Measurements from ENCODE around the gene DSCAM. TPM values are rescaled to one million over a fixed set of nuclear protein-coding genes. Genes with fewer than 3 reads are reported as not detected.

DSCAM gene
- total and polyA plus RNA-seq, 2 donors (not counting 1 experiment from before 2014, with no cell fraction given) = not detected

DNA sequence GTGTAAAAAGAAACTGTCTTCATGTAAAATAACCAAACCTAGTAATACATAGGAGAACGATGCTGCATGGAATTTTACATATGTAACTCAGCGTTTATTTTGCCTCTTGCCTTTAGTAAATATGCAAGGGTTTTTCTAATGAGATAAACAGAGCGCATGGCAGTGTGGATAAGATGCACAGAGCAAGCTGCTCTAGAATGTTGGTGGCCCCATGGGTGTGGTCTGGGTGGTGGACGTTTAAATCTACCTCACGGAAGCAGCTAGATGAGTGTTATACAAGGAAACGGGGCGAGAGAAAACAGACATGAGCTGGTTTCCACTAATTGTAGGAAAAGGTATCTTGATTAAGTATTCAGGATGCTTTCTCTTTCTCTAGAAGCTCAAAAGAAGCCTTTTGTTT, 205.9 kb downstream of the DSCAM start:
- 89% methylated on average over 5 of the region's 7 CpGs for WGBS (ENCODE audit: insufficient coverage)
- Histone ChIP-seq H3K36me3 (replicated peaks in 1 of 2; ENCODE audit: control extremely low read depth in 1 of 2, control insufficient read depth in 1 of 2, extremely low read depth in 1 of 2, insufficient read depth in 2 of 2, low read length in 1 of 2) (no peaks in the 10 kb centered on the region), H3K4me2 (replicated peaks; ENCODE audit: low read depth, low read length, poor library complexity, severe bottlenecking) (no peak overlapping the region), H3K27me3 (replicated peaks in 1 of 4; ENCODE audit: control extremely low read depth in 1 of 4, control insufficient read depth in 3 of 4, insufficient read depth in 4 of 4, low read length in 3 of 4) (no peaks in the 10 kb centered on the region), H3K9ac (ENCODE audit: low read length) (no peak overlapping the region), H3K27ac (ENCODE audit: low read length in 2 of 2) (no peak overlapping the region), H3K4me3 (ENCODE audit: control extremely low read depth in 1 of 5, extremely low read depth in 1 of 5, insufficient read depth in 1 of 5, low read depth in 2 of 5, low read length in 4 of 5) (no peak overlapping the region), H3K9me3 (ENCODE audit: control extremely low read depth in 1 of 3, control insufficient read depth in 2 of 3, insufficient read depth in 1 of 3, low read length in 2 of 3) (no peaks in the 10 kb centered on the region), H4K20me1 (ENCODE audit: control insufficient read depth, insufficient read depth, low read length, poor library complexity, severe bottlenecking) (no peaks in the 10 kb centered on the region), H3K4me1 (ENCODE audit: control insufficient read depth in 2 of 2, insufficient read depth in 2 of 2, low read length in 2 of 2) (no peaks in the 10 kb centered on the region), H3K79me2 (ENCODE audit: control insufficient read depth, insufficient read depth, low read length) (no peaks in the 10 kb centered on the region), H2AFZ (ENCODE audit: insufficient read depth, low read depth, low read length, poor library complexity, severe bottlenecking) (no peak overlapping the region)
- DNase-seq (no peak), ATAC-seq (ENCODE audit: low read depth) (no peak)
- H3K4me1 Mint-ChIP-seq = no peaks in the 10 kb centered on the region
- intact Hi-C loops (cut with micrococcal nuclease) = no loop called here
- peaks cover 2% of the 10 kb centered on the region for H3K9me3 Mint-ChIP-seq (ENCODE audit: insufficient read depth)
- no peak for TF ChIP-seq EZH2 (IDR thresholded peaks at IDR 0.05; ENCODE audit: borderline replicate concordance, insufficient read depth, low read depth, low read length, poor library complexity, severe bottlenecking)
- TF ChIP-seq, protein P1, sequence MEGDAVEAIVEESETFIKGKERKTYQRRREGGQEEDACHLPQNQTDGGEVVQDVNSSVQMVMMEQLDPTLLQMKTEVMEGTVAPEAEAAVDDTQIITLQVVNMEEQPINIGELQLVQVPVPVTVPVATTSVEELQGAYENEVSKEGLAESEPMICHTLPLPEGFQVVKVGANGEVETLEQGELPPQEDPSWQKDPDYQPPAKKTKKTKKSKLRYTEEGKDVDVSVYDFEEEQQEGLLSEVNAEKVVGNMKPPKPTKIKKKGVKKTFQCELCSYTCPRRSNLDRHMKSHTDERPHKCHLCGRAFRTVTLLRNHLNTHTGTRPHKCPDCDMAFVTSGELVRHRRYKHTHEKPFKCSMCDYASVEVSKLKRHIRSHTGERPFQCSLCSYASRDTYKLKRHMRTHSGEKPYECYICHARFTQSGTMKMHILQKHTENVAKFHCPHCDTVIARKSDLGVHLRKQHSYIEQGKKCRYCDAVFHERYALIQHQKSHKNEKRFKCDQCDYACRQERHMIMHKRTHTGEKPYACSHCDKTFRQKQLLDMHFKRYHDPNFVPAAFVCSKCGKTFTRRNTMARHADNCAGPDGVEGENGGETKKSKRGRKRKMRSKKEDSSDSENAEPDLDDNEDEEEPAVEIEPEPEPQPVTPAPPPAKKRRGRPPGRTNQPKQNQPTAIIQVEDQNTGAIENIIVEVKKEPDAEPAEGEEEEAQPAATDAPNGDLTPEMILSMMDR (IDR thresholded peaks at IDR 0.05) = no peak
- H3K4me3 Mint-ChIP-seq = no peak overlapping the region
- no peaks in the 10 kb centered on the region for H3K27me3 Mint-ChIP-seq
- ChIA-PET POLR2A (no interaction called here), CTCF (interaction anchor here (0.6 kb wide), 1 partner anchor 28 kb away, joined by 3 read pairs; no protein-coding TSS in a partner anchor)
- H3K27ac Mint-ChIP-seq = no peak overlapping the region

DNA sequence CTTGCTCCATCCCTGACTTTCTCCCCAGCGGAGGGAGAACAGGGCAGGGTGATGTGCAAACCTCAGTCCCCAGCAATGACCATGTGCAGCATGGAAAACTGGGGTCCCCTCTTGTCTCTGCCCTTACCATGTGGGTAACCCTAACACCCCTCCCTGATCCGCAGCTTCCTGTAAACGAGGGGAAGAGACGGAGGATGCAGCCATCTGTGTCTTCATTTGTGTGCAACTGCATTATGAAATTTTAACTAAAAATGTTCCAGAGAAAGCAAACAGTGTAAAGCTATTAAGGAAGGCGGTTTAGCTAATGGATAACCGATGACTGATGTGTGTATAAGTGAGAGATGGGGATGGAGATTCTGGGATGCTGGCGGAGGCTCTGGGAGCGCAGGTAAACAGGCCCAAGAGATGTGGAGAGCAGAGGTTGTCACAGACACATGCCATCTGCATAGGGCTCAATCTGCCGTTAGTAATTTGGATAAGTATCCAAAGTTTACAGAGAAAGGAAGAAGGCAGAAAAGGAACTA, 206.6 kb downstream of the DSCAM start:
- Mint-ChIP-seq H3K27me3 (no peaks in the 10 kb centered on the region), H3K27ac (no peak overlapping the region), H3K4me1 (no peaks in the 10 kb centered on the region), H3K4me3 (no peak overlapping the region), H3K9me3 (ENCODE audit: insufficient read depth) (peaks cover 2% of the 10 kb centered on the region)
- no peak for TF ChIP-seq EZH2 (IDR thresholded peaks at IDR 0.05; ENCODE audit: borderline replicate concordance, insufficient read depth, low read depth, low read length, poor library complexity, severe bottlenecking)
- TF ChIP-seq, protein P1 (IDR thresholded peaks at IDR 0.05) = no peak
- 94% methylated on average over 7 of the region's 9 CpGs for WGBS (ENCODE audit: insufficient coverage)
- Histone ChIP-seq H4K20me1 (ENCODE audit: control insufficient read depth, insufficient read depth, low read length, poor library complexity, severe bottlenecking) (no peaks in the 10 kb centered on the region), H3K9me3 (ENCODE audit: control extremely low read depth in 1 of 3, control insufficient read depth in 2 of 3, insufficient read depth in 1 of 3, low read length in 2 of 3) (no peaks in the 10 kb centered on the region), H3K27me3 (replicated peaks in 1 of 4; ENCODE audit: control extremely low read depth in 1 of 4, control insufficient read depth in 3 of 4, insufficient read depth in 4 of 4, low read length in 3 of 4) (no peaks in the 10 kb centered on the region), H3K36me3 (replicated peaks in 1 of 2; ENCODE audit: control extremely low read depth in 1 of 2, control insufficient read depth in 1 of 2, extremely low read depth in 1 of 2, insufficient read depth in 2 of 2, low read length in 1 of 2) (no peaks in the 10 kb centered on the region), H3K4me3 (ENCODE audit: control extremely low read depth in 1 of 5, extremely low read depth in 1 of 5, insufficient read depth in 1 of 5, low read depth in 2 of 5, low read length in 4 of 5) (no peak overlapping the region), H3K79me2 (ENCODE audit: control insufficient read depth, insufficient read depth, low read length) (no peaks in the 10 kb centered on the region), H3K4me1 (ENCODE audit: control insufficient read depth in 2 of 2, insufficient read depth in 2 of 2, low read length in 2 of 2) (no peaks in the 10 kb centered on the region), H2AFZ (ENCODE audit: insufficient read depth, low read depth, low read length, poor library complexity, severe bottlenecking) (no peak overlapping the region), H3K27ac (ENCODE audit: low read length in 2 of 2) (no peak overlapping the region), H3K9ac (ENCODE audit: low read length) (no peak overlapping the region), H3K4me2 (replicated peaks; ENCODE audit: low read depth, low read length, poor library complexity, severe bottlenecking) (no peak overlapping the region)
- ATAC-seq (ENCODE audit: low read depth) (no peak), DNase-seq (no peak)
- intact Hi-C loops (cut with micrococcal nuclease) = no loop called here
- CTCF ChIA-PET = no interaction called here
- POLR2A ChIA-PET = no interaction called here
